Activated naive CD4-positive, alpha-beta T cell (primary cell): Measurements from ENCODE around the gene PTPRK.

Experiments used
- DNase-seq, 4 experiments: peaks; one replicate each; lab custom pipeline; 2025; lab: John Stamatoyannopoulos, UW

PTPRK gene

GRCh38 chr6:128515550-128516513 lies 4.6 kb downstream of the PTPRK start:
- no peak for DNase-seq

- DNase-seq = no peak
Observed at GRCh38 chr6:128513878-128514277, 6.5 kb downstream of the PTPRK start.

GRCh38 chr6:128512296-128512695 lies 8.1 kb downstream of the PTPRK start:
- DNase-seq = no peak

GRCh38 chr6:128511506-128511905 lies 8.9 kb downstream of the PTPRK start:
- DNase-seq = no peak

GRCh38 chr6:128509709-128510108 lies 10.7 kb downstream of the PTPRK start:
- DNase-seq = no peak

- no peak for DNase-seq
Observed at GRCh38 chr6:128508588-128509296, 11.7 kb downstream of the PTPRK start.

GRCh38 chr6:128507337-128508310 lies 12.8 kb downstream of the PTPRK start:
- DNase-seq = no peak

- DNase-seq = no peak
Observed at GRCh38 chr6:128505603-128506002, 14.8 kb downstream of the PTPRK start.

- no peak for DNase-seq
Observed at GRCh38 chr6:128504003-128504654, 16.3 kb downstream of the PTPRK start.

- no peak for DNase-seq
Observed at GRCh38 chr6:128500749-128501600, 19.4 kb downstream of the PTPRK start.

- DNase-seq = no peak
Observed at GRCh38 chr6:128500014-128500413, 20.4 kb downstream of the PTPRK start.

GRCh38 chr6:128499079-128499731 lies 21.2 kb downstream of the PTPRK start:
- no peak for DNase-seq

GRCh38 chr6:128498234-128498633 lies 22.2 kb downstream of the PTPRK start:
- no peak for DNase-seq

GRCh38 chr6:128495536-128496333 lies 24.7 kb downstream of the PTPRK start:
- no peak for DNase-seq

GRCh38 chr6:128494440-128494839 lies 26.0 kb downstream of the PTPRK start:
- DNase-seq = no peak

GRCh38 chr6:128493877-128494276 lies 26.5 kb downstream of the PTPRK start:
- no peak for DNase-seq

GRCh38 chr6:128492386-128492785 lies 28.0 kb downstream of the PTPRK start:
- DNase-seq = no peak

GRCh38 chr6:128491610-128492206 lies 28.7 kb downstream of the PTPRK start:
- DNase-seq = no peak
